Panc1 (cell line): ENCODE data around the gene CEP170B. TPM values are rescaled to one million over a fixed set of nuclear protein-coding genes. Genes with fewer than 3 reads are reported as not detected.
A peak's percentile ranks its signal among the peaks of the same experiment; 100 is the strongest.

Source experiments
- ATAC-seq: fragments of 200-7000 bp; cut with Tn5 transposase; 2 replicates; pipeline ENCODE4 v1.9.1; 2020; ENCODE audit warnings: mild to moderate bottlenecking, moderate library complexity
- BruUV-seq: library from RNA; stranded (reverse); fragments of 400-500 nt; replicated peaks from 2 replicates; lab custom pipeline; 2021; lab: Mats Ljungman, UMichigan
- CTCF ChIA-PET: fragments of 300-600 bp; sonication (Branson Sonifier 250); formaldehyde crosslinking; loops from one replicate; lab custom pipeline; 2022; ENCODE audit warnings: antibody characterized with exemption; lab: Charles Lee
- POLR2A ChIA-PET: fragments of 300-600 bp; sonication (Branson Sonifier 250); formaldehyde crosslinking; loops from one replicate; lab custom pipeline; 2022; ENCODE audit warnings: antibody characterized with exemption; lab: Charles Lee
- DNase-seq: peaks from one replicate; pipeline ENCODE4 v3.0.0-alpha.2; 2010; ENCODE audit warnings: low read depth, low spot score
- H3K27ac ChIP-seq: 2 replicates; pipeline ENCODE4 v1.5.1; 2011; ENCODE audit warnings: mild to moderate bottlenecking, low read length, inconsistent platforms
- H3K27me3 ChIP-seq: fragments of 200-500 bp; sonication (Bioruptor generic); 2 replicates; pipeline ENCODE4 v1.6.0; 2014; ENCODE audit warnings: low read length, inconsistent platforms; ENCODE audit not compliant: control insufficient read depth, insufficient read depth
- H3K36me3 ChIP-seq: fragments of 200-500 bp; sonication (Bioruptor generic); 2 replicates; pipeline ENCODE4 v1.5.1; 2014; ENCODE audit warnings: inconsistent platforms, mild to moderate bottlenecking, low read length, moderate library complexity; ENCODE audit not compliant: control insufficient read depth, insufficient read depth
- H3K4me1 ChIP-seq: 2 replicates; pipeline ENCODE4 v1.5.1; 2011; ENCODE audit warnings: inconsistent platforms, mild to moderate bottlenecking, low read length, moderate library complexity; ENCODE audit not compliant: control insufficient read depth, insufficient read depth
- H3K4me3 ChIP-seq, 2 experiments: 2 replicates each; pipeline ENCODE4 v1.5.1; 2011 to 2012; ENCODE audit warnings: low read depth in 2 of 2, low read length in 2 of 2, mild to moderate bottlenecking in 2 of 2, inconsistent platforms in 1 of 2, moderate library complexity in 1 of 2
- H3K9me3 ChIP-seq: fragments of 200-500 bp; sonication (Bioruptor generic); 2 replicates; pipeline ENCODE4 v1.5.1; 2014; ENCODE audit warnings: low read depth, mild to moderate bottlenecking, inconsistent platforms, low read length, moderate library complexity; ENCODE audit not compliant: control insufficient read depth, insufficient read depth
- CTCF ChIP-seq: fragments of 450-650 bp; IDR thresholded peaks from 2 replicates; pipeline ENCODE4 v1.5.1; 2017; ENCODE audit warnings: mild to moderate bottlenecking
- POLR2AphosphoS5 ChIP-seq: IDR thresholded peaks from 2 replicates; pipeline ENCODE4 v1.6.1; 2012; ENCODE audit warnings: mild to moderate bottlenecking, low read depth, low read length, moderate library complexity
- REST ChIP-seq, 2 experiments: IDR thresholded peaks; 2 replicates each; pipeline ENCODE4 v1.6.1; 2011 to 2012; ENCODE audit warnings: low read depth in 2 of 2, control low read depth in 1 of 2, low read length in 1 of 2, mild to moderate bottlenecking in 1 of 2, moderate library complexity in 1 of 2; ENCODE audit not compliant: insufficient read depth in 1 of 2
- SIN3A ChIP-seq: IDR thresholded peaks from 2 replicates; pipeline ENCODE4 v1.6.1; 2012; ENCODE audit warnings: low read depth, mild to moderate bottlenecking, low read length, moderate library complexity, borderline replicate concordance; ENCODE audit not compliant: insufficient read depth
- TCF7L2 ChIP-seq: IDR thresholded peaks from 2 replicates; pipeline ENCODE4 v1.6.1; 2011; ENCODE audit warnings: mild to moderate bottlenecking, low read depth, low read length, inconsistent platforms
- in situ Hi-C: cut with HindIII; loops from 2 replicates; pipeline ENCODE4 v1.10.0; 2016; ENCODE audit warnings: low sequenced_read_pairs, low pct_unique_long_range_greater_than_20kb
- intact Hi-C: fragments of 100-400 bp; cut with micrococcal nuclease; formaldehyde crosslinking; loops from one replicate; pipeline ENCODE4 v1.10.0; 2022; ENCODE audit not compliant: unreplicated experiment
- total RNA-seq: library from RNA; stranded (reverse); gene quantifications from one replicate; pipeline ENCODE4 v1.2.1, GENCODE V29; 2021; ENCODE audit not compliant: unreplicated experiment

The CEP170B gene
- total RNA-seq, 1 experiment from 2014 or later: 17.8 TPM

DNA sequence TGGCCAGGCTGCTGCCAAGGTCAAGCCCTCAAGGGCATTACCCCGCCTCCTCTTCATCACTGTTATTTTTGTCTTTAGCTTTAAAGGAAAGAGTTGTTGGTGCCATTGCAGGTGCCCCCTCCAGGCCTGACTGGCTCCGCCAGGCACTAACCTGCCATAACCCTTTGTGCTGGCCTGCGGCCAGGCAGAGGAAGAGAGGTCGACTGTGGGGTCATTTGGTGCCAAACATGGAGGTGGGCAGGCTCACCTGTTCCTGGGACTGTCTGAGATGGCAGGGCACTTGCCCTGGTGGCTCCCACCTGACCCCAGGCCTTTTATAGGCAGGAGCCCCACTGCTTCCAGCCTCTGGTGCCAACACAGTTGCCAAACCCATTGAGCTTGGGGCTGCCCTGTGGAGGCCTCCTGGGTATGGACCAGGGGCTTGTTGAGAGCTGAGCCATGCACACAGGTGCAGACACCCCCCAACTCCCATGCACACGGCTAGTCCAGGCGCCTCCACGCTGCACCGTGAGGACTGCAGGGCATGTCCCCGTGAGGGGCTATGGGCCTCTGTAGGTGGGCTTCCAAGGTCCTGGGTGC, 30.2 kb downstream of the CEP170B start:
- ChIA-PET CTCF (interaction anchor here (0.7 kb wide), 1 partner anchor 94 kb away, joined by 3 read pairs; no protein-coding TSS in a partner anchor), POLR2A (interaction anchor here (0.6 kb wide), 1 partner anchor 129 kb away, joined by 3 read pairs; no protein-coding TSS in a partner anchor)
- Histone ChIP-seq H3K27me3 (no peaks in the 10 kb centered on the region), H3K4me3 (no peak overlapping the region), H3K9me3 (no peaks in the 10 kb centered on the region), H3K27ac (no peak overlapping the region), H3K36me3 (no peaks in the 10 kb centered on the region), H3K4me1 (peaks cover 3% of the 10 kb centered on the region)
- no TSS peak for BruUV-seq
- ATAC-seq (no peak), DNase-seq (no peak)
- in situ Hi-C loops (no loop called here), intact Hi-C loops (loop anchor here (5.0 kb wide), 1 partner anchor 72 kb away; no protein-coding TSS in a partner anchor)
- no peak for TF ChIP-seq CTCF
- no peak for TF ChIP-seq SIN3A
- no peak for TF ChIP-seq TCF7L2
- TF ChIP-seq POLR2AphosphoS5: no peak
- no peak for TF ChIP-seq REST (IDR thresholded peaks at IDR 0.05; ENCODE audit: insufficient read depth in 1 of 2, low read depth in 2 of 2, low read length in 1 of 2)

DNA sequence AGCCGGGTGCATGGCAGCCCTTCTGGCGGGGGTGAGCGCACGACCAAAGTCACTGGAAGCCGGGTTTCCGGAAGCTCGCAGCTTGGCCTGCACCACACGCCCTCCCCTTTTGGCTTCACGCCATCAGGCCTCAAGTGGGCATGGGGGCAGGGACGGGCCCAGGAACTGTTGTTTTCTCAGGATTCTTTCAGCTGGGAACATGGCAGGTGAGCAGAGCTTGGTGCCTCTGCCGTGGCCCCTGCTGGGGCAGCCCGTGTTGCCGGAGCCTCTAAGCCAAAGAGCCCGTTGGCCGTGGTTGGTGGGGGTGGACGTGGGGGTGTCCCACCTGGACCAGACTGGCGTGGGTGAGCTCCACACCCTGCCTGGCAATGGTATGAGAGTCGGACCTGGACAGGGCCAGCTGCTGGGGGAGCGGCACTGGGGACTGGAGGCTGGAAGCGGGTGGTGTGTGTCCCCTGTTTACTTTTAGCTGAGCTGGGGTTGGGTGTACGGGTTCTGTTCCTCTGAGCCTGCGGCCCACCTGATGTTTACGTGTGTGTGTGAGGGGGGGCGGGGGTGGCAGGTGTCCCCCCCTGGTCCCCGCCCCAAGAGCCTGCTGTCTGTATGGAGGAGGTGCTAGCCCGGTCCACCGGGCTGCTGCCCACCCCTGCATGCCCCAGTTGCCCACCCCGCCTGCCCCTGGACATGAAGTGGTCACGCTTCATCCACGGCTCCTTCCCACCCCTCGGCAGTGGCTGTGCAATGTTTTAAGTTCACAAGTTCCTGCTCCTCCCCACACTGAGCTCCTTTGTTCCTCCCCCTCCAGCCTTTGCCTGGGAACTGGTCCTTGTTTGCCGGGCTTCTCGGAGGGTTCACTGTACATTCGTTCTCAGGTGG, 31.0 kb downstream of the CEP170B start:
- no peaks in the 10 kb centered on the region for H3K9me3 ChIP-seq
- H3K36me3 ChIP-seq: no peaks in the 10 kb centered on the region
- in situ Hi-C loops (no loop called here), intact Hi-C loops (loop anchor here (5.0 kb wide), 1 partner anchor 71 kb away; no protein-coding TSS in a partner anchor)
- ChIA-PET POLR2A (no interaction called here), CTCF (interaction anchor here (0.5 to 0.8 kb wide), 5 partner anchors 20 to 1349 kb away, joined by 3 to 9 read pairs (median 4); no protein-coding TSS in a partner anchor)
- H3K27ac ChIP-seq: no peak overlapping the region
- H3K27me3 ChIP-seq: no peaks in the 10 kb centered on the region
- peaks cover 3% of the 10 kb centered on the region for H3K4me1 ChIP-seq
- BruUV-seq: no TSS peak
- no peak overlapping the region for H3K4me3 ChIP-seq
- ATAC-seq: peak; percentile 40
- no peak for TF ChIP-seq REST (IDR thresholded peaks at IDR 0.05; ENCODE audit: insufficient read depth in 1 of 2, low read depth in 2 of 2, low read length in 1 of 2)
- no peak for TF ChIP-seq SIN3A
- TF ChIP-seq TCF7L2: no peak
- no peak for TF ChIP-seq CTCF
- no peak for TF ChIP-seq POLR2AphosphoS5
- DNase-seq: no peak
